H9 (cell line): ENCODE results near the gene OR11L1. TPM values are rescaled to one million over a fixed set of nuclear protein-coding genes. Genes with fewer than 3 reads are reported as not detected.

Experiments used
- DNase-seq: peaks from one replicate; pipeline ENCODE4 v3.0.0-alpha.2; 2017
- H2AFZ ChIP-seq: one replicate; pipeline ENCODE4 v1.6.1; 2013; ENCODE audit warnings: mild to moderate bottlenecking, low read length, control low read depth, moderate library complexity
- H2AK5ac ChIP-seq: 2 replicates; pipeline ENCODE4 v1.6.1; 2013; ENCODE audit warnings: low read length, control low read depth, mixed read lengths; ENCODE audit not compliant: insufficient read length
- H2BK120ac ChIP-seq: one replicate; pipeline ENCODE4 v1.6.1; 2013; ENCODE audit warnings: low read depth, mild to moderate bottlenecking, low read length, control low read depth, inconsistent platforms; ENCODE audit not compliant: poor library complexity, severe bottlenecking
- H2BK12ac ChIP-seq: 2 replicates; pipeline ENCODE4 v1.6.1; 2013; ENCODE audit warnings: low read length, control low read depth, mixed read lengths, low read depth; ENCODE audit not compliant: insufficient read length
- H2BK15ac ChIP-seq: 2 replicates; pipeline ENCODE4 v1.6.1; 2013; ENCODE audit warnings: low read depth, low read length, control low read depth
- H2BK20ac ChIP-seq: one replicate; pipeline ENCODE4 v1.6.1; 2013; ENCODE audit warnings: low read depth, mild to moderate bottlenecking, low read length, control low read depth, inconsistent platforms; ENCODE audit not compliant: poor library complexity, severe bottlenecking
- H2BK5ac ChIP-seq: 2 replicates; pipeline ENCODE4 v1.6.1; 2013; ENCODE audit warnings: low read length, control low read depth, mixed read lengths; ENCODE audit not compliant: insufficient read length
- H3K14ac ChIP-seq: 2 replicates; pipeline ENCODE4 v1.6.1; 2013; ENCODE audit warnings: low read length, control low read depth; ENCODE audit not compliant: insufficient read depth
- H3K18ac ChIP-seq: 2 replicates; pipeline ENCODE4 v1.6.1; 2013; ENCODE audit warnings: low read depth, mild to moderate bottlenecking, mixed read lengths, low read length, control low read depth; ENCODE audit not compliant: insufficient read length
- H3K23ac ChIP-seq: 2 replicates; pipeline ENCODE4 v1.6.1; 2013; ENCODE audit warnings: low read length, control low read depth, mixed read lengths, low read depth; ENCODE audit not compliant: insufficient read length
- H3K23me2 ChIP-seq: 2 replicates; pipeline ENCODE4 v1.6.1; 2013; ENCODE audit warnings: low read depth, mild to moderate bottlenecking, mixed read lengths, low read length, control low read depth; ENCODE audit not compliant: insufficient read length, poor library complexity, severe bottlenecking
- H3K27ac ChIP-seq: 2 replicates; pipeline ENCODE4 v1.5.1; 2013; ENCODE audit warnings: low read length, control low read depth, mixed read lengths, low read depth; ENCODE audit not compliant: insufficient read length
- H3K27me3 ChIP-seq: 2 replicates; pipeline ENCODE4 v1.6.1; 2013; ENCODE audit warnings: low read length, control low read depth, inconsistent platforms; ENCODE audit not compliant: insufficient read depth
- H3K4ac ChIP-seq: 2 replicates; pipeline ENCODE4 v1.6.1; 2013; ENCODE audit warnings: low read depth, mild to moderate bottlenecking, control low read depth, inconsistent platforms, low read length, moderate library complexity
- H3K4me1 ChIP-seq: 2 replicates; pipeline ENCODE4 v1.6.1; 2013; ENCODE audit warnings: low read length, control low read depth, inconsistent platforms; ENCODE audit not compliant: insufficient read depth
- H3K4me2 ChIP-seq: 2 replicates; pipeline ENCODE4 v1.6.1; 2013; ENCODE audit warnings: low read length, control low read depth, mixed read lengths; ENCODE audit not compliant: insufficient read length, insufficient read depth
- H3K56ac ChIP-seq: 2 replicates; pipeline ENCODE4 v1.6.1; 2013; ENCODE audit warnings: low read depth, mild to moderate bottlenecking, mixed read lengths, low read length, control low read depth; ENCODE audit not compliant: insufficient read length
- H3K79me1 ChIP-seq: 2 replicates; pipeline ENCODE4 v1.6.1; 2013; ENCODE audit warnings: low read depth, mild to moderate bottlenecking, moderate library complexity, low read length, control low read depth, inconsistent platforms; ENCODE audit not compliant: insufficient read depth, poor library complexity, severe bottlenecking
- H3K79me2 ChIP-seq: 2 replicates; pipeline ENCODE4 v1.6.1; 2013; ENCODE audit warnings: low read length, control low read depth, inconsistent platforms; ENCODE audit not compliant: insufficient read depth
- H3K9ac ChIP-seq: 2 replicates; pipeline ENCODE4 v1.6.1; 2013; ENCODE audit warnings: low read length, control low read depth, mixed read lengths; ENCODE audit not compliant: insufficient read length; ENCODE audit errors: extremely low read depth
- H3K9me3 ChIP-seq: one replicate; pipeline ENCODE4 v1.6.1; 2013; ENCODE audit warnings: low read depth, low read length, inconsistent platforms; ENCODE audit not compliant: control insufficient read depth
- H3T11ph ChIP-seq: one replicate; pipeline ENCODE4 v1.6.1; 2013; ENCODE audit warnings: mild to moderate bottlenecking, low read length, control low read depth, inconsistent platforms
- H4K20me1 ChIP-seq: one replicate; pipeline ENCODE4 v1.6.1; 2013; ENCODE audit not compliant: control insufficient read depth, insufficient read length, insufficient read depth
- H4K5ac ChIP-seq: 2 replicates; pipeline ENCODE4 v1.6.1; 2013; ENCODE audit warnings: low read depth, mild to moderate bottlenecking, mixed read lengths, low read length, control low read depth; ENCODE audit not compliant: insufficient read length
- H4K8ac ChIP-seq: replicated peaks from 2 replicates; pipeline ENCODE4 v1.6.1; 2013; ENCODE audit warnings: low read length, control low read depth, mixed read lengths, low read depth; ENCODE audit not compliant: insufficient read length
- H4K91ac ChIP-seq: 2 replicates; pipeline ENCODE4 v1.6.1; 2013; ENCODE audit warnings: low read depth, mild to moderate bottlenecking, moderate library complexity, mixed read lengths, low read length, control low read depth; ENCODE audit not compliant: insufficient read length
- H3K27ac Mint-ChIP-seq, 3 experiments: 2 replicates in 2 of 3; 3 replicates in 1 of 3; pipeline ENCODE4 v1.8.0; 2020 to 2021; ENCODE audit warnings: mixed read lengths in 3 of 3, mild to moderate bottlenecking in 1 of 3, moderate library complexity in 1 of 3
- H3K27me3 Mint-ChIP-seq: 2 replicates; pipeline ENCODE4 v1.8.0; 2021; ENCODE audit warnings: low read depth, mild to moderate bottlenecking, moderate library complexity, mixed read lengths
- H3K36me3 Mint-ChIP-seq, 3 experiments: 2 replicates in 2 of 3; 3 replicates in 1 of 3; pipeline ENCODE4 v1.8.0; 2020 to 2021; ENCODE audit warnings: low read depth in 3 of 3, mixed read lengths in 3 of 3; ENCODE audit not compliant: insufficient read depth in 1 of 3
- H3K4me1 Mint-ChIP-seq, 2 experiments: 2 replicates each; pipeline ENCODE4 v1.8.0; 2020; ENCODE audit warnings: mixed read lengths in 2 of 2
- H3K4me3 Mint-ChIP-seq, 2 experiments: 2 replicates in 1 of 2; 3 replicates in 1 of 2; pipeline ENCODE4 v1.8.0; 2020 to 2021; ENCODE audit warnings: mild to moderate bottlenecking in 2 of 2, mixed read lengths in 2 of 2, moderate library complexity in 1 of 2
- H3K9me3 Mint-ChIP-seq, 2 experiments: 2 replicates in 1 of 2; 3 replicates in 1 of 2; pipeline ENCODE4 v1.8.0; 2020; ENCODE audit warnings: mild to moderate bottlenecking in 2 of 2, mixed read lengths in 2 of 2, moderate library complexity in 1 of 2
- CTCF ChIP-seq: fragments of 200-600 bp; sonication (generic); conservative IDR thresholded peaks from 3 replicates; pipeline ENCODE4 v1.8.0; 2021; ENCODE audit warnings: antibody characterized with exemption, mild to moderate bottlenecking
- WGBS: extraction: QIAGEN DNeasy Blood & Tissue Kit; methylation state at CpG from one replicate; pipeline ENCODE4 v1.1.7; 2013; ENCODE audit warnings: missing lambda C conversion rate, low lambda C conversion rate, mixed read lengths; ENCODE audit not compliant: insufficient read length; ENCODE audit errors: extremely low coverage; 5-methylcytosine and 5-hydroxymethylcytosine counted together
- total RNA-seq: library from RNA; stranded (reverse); gene quantifications from 2 replicates; pipeline ENCODE4 v1.2.1, GENCODE V29; 2021

Gene OR11L1
- total RNA-seq, 1 experiment from 2014 or later, result not detected

- no peak overlapping the region for H3K14ac ChIP-seq
- no peak overlapping the region for H3K4me2 ChIP-seq
- no peak for TF ChIP-seq CTCF
- no peak overlapping the region for H3T11ph ChIP-seq
- H3K23ac ChIP-seq, result no peak overlapping the region
- no peaks in the 10 kb centered on the region for H4K20me1 ChIP-seq
- H3K4me1 ChIP-seq, result no peaks in the 10 kb centered on the region
- no peaks in the 10 kb centered on the region for H3K27me3 ChIP-seq
- H3K23me2 ChIP-seq, result no peaks in the 10 kb centered on the region
- no peak overlapping the region for H3K56ac ChIP-seq
- no peaks in the 10 kb centered on the region for H3K79me2 ChIP-seq
- no peak overlapping the region for H2AK5ac ChIP-seq
- no peak overlapping the region for H2BK12ac ChIP-seq
- Mint-ChIP-seq H3K27ac (no peak overlapping the region), H3K4me3 (no peak overlapping the region), H3K27me3 (no peaks in the 10 kb centered on the region), H3K4me1 (0 out of 4 replicates have a peak, but pooled peaks cover 0 to 5% of the 10 kb centered on the region in 2 experiments), H3K36me3 (peaks cover 0 to 2% (median 0%) of the 10 kb centered on the region in 3 experiments; a peak in 3 of 7 replicates), H3K9me3 (peaks cover 21 to 35% of the 10 kb centered on the region in 2 experiments)
- no peak overlapping the region for H3K4ac ChIP-seq
- no peak overlapping the region for H4K91ac ChIP-seq
- H2BK20ac ChIP-seq, result no peak overlapping the region
- H2BK5ac ChIP-seq, result no peak overlapping the region
- H4K8ac ChIP-seq, result no peak overlapping the region
- H2AFZ ChIP-seq, result no peak overlapping the region
- no CpG with 5 or more reads among the region's 7 CpGs for WGBS
- H3K9ac ChIP-seq, result no peak overlapping the region
- H3K18ac ChIP-seq, result no peak overlapping the region
- H2BK120ac ChIP-seq, result no peak overlapping the region
- peaks cover 18% of the 10 kb centered on the region for H3K9me3 ChIP-seq
- DNase-seq, result no peak
- H3K27ac ChIP-seq, result no peak overlapping the region
- no peak overlapping the region for H2BK15ac ChIP-seq
- H4K5ac ChIP-seq, result no peak overlapping the region
- no peaks in the 10 kb centered on the region for H3K79me1 ChIP-seq
Observed at GRCh38 chr1:247848346-247848745, 6.7 kb upstream of the OR11L1 start.
